HG02588 (cell line): ENCODE data around the gene HECTD4.
"Not testable (repeated sequence)": the region's sequence is repeated elsewhere in the genome, so short reads cannot be mapped to it uniquely, and the experiment has no call there.

Experiments used
- ATAC-seq: cut with Tn5 transposase; IDR thresholded peaks from one replicate; pipeline ENCODE4 v1.9.1; 2021; ENCODE audit warnings: mild to moderate bottlenecking, moderate library complexity; ENCODE audit not compliant: unreplicated experiment

HECTD4 gene

GRCh38 chr12:112381883-112382796 lies at the start of gene HECTD4:
Gene HECTD4 (minus strand): TSS chr12:112382431. CDS start chr12:112382128, 303 bp downstream.
- ATAC-seq, result peak; percentile 89

GRCh38 chr12:112431965-112432364 lies 49.7 kb upstream of the HECTD4 start:
- no peak for ATAC-seq

- ATAC-seq, result no peak
These were observed 48.7 kb upstream of the HECTD4 start for GRCh38 chr12:112430929-112431328.

- no peak for ATAC-seq
These were observed 45.5 kb upstream of the HECTD4 start for GRCh38 chr12:112427760-112428159.

- no peak for ATAC-seq
These were observed 43.6 kb upstream of the HECTD4 start for GRCh38 chr12:112425582-112426382.

GRCh38 chr12:112424126-112424525 lies 41.9 kb upstream of the HECTD4 start:
- no peak for ATAC-seq

- ATAC-seq, result no peak
These were observed 40.3 kb upstream of the HECTD4 start for GRCh38 chr12:112422531-112422930.

GRCh38 chr12:112421363-112421762 lies 39.1 kb upstream of the HECTD4 start:
- ATAC-seq, result no peak

- no peak for ATAC-seq
These were observed 38.5 kb upstream of the HECTD4 start for GRCh38 chr12:112420740-112421139.

- peak; percentile 46 for ATAC-seq
These were observed 37.3 kb upstream of the HECTD4 start for GRCh38 chr12:112419297-112420133.

- peak; percentile 76 for ATAC-seq
These were observed 36.5 kb upstream of the HECTD4 start, which contains the start of gene PTPN11 for GRCh38 chr12:112418608-112419296. Gene PTPN11 (plus strand): TSS chr12:112418947. CDS start chr12:112419112, 165 bp downstream.

- ATAC-seq, result no peak
These were observed 36.0 kb upstream of the HECTD4 start for GRCh38 chr12:112418273-112418607.

- ATAC-seq, result not testable (repeated sequence)
These were observed 33.2 kb upstream of the HECTD4 start for GRCh38 chr12:112415457-112415856.

- no peak for ATAC-seq
These were observed 31.8 kb upstream of the HECTD4 start for GRCh38 chr12:112413855-112414625.

GRCh38 chr12:112409906-112410244 lies 27.6 kb upstream of the HECTD4 start:
- ATAC-seq, result no peak

GRCh38 chr12:112409064-112409905 lies 27.1 kb upstream of the HECTD4 start, which contains the start of gene RPL6:
Gene RPL6 (minus strand): TSS chr12:112409605. CDS start chr12:112408656, 949 bp downstream.
- ATAC-seq, result peak; percentile 83

GRCh38 chr12:112408621-112409020 lies 26.4 kb upstream of the HECTD4 start:
- ATAC-seq, result no peak

- not testable (repeated sequence) for ATAC-seq
These were observed 25.5 kb upstream of the HECTD4 start for GRCh38 chr12:112407683-112408082.
